Choroid plexus epithelial cell (primary cell): ENCODE data around the gene PBX4.

Source experiments
- DNase-seq: peaks from one replicate; pipeline ENCODE4 v3.0.0-alpha.2; 2010; ENCODE audit warnings: low read depth
- H3K4me3 ChIP-seq: 2 replicates; pipeline ENCODE4 v1.5.1; 2011; ENCODE audit warnings: low read depth, mild to moderate bottlenecking, control low read depth, low read length, moderate library complexity
- TF ChIP-seq, protein P1 (sequence below): conservative IDR thresholded peaks from 2 replicates; pipeline ENCODE4 v1.5.1; 2011; ENCODE audit warnings: low read depth, mild to moderate bottlenecking, control low read depth, inconsistent platforms, low read length, moderate library complexity

PBX4 gene

DNA sequence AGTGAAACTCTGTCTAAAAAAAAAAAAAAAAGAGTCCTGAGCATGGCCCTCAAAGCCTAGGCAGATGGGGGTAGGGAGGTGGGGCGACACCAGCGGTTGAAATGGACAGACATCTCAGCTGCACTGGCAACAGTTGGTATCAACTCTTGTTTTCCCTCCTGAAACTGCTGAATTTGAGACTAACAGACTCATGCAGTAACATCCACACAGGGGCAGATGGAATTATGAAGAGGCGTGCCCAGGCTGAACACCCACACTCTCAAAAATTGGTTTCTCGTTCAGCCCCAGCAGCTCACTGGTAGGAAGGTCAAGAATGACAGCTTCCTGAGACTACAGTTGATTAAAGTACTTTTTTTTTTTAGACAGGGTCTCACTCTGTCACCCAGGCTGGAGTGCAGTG, 24.1 kb downstream of the PBX4 start:
- TF ChIP-seq, protein P1, sequence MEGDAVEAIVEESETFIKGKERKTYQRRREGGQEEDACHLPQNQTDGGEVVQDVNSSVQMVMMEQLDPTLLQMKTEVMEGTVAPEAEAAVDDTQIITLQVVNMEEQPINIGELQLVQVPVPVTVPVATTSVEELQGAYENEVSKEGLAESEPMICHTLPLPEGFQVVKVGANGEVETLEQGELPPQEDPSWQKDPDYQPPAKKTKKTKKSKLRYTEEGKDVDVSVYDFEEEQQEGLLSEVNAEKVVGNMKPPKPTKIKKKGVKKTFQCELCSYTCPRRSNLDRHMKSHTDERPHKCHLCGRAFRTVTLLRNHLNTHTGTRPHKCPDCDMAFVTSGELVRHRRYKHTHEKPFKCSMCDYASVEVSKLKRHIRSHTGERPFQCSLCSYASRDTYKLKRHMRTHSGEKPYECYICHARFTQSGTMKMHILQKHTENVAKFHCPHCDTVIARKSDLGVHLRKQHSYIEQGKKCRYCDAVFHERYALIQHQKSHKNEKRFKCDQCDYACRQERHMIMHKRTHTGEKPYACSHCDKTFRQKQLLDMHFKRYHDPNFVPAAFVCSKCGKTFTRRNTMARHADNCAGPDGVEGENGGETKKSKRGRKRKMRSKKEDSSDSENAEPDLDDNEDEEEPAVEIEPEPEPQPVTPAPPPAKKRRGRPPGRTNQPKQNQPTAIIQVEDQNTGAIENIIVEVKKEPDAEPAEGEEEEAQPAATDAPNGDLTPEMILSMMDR, result no peak
- H3K4me3 ChIP-seq, result no peak overlapping the region

DNA sequence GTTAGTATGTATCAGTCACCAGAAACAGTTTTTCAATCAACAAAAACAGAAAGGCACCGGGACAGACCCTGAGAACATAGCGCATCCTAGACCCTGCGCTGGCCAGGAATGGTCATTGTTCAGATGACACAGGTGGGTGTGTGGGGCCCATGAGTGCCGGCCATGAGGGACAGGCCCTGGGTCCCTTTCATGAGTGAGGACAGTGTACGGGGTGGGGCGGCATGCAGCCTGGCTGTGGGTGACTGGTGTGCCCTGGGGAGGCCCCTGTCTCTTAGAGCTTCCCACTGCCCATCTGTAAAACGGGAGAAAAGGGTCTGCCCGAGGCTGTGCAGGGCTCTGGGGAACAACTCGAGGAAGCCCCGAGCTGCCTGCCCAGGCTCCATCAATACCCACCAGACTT, 25.8 kb downstream of the PBX4 start:
- H3K4me3 ChIP-seq, result no peak overlapping the region
- no peak for DNase-seq
- TF ChIP-seq, protein P1, result no peak

More for the DNA sequence above, 24.1 kb downstream of the PBX4 start:
- peak; percentile 17 for DNase-seq

DNA sequence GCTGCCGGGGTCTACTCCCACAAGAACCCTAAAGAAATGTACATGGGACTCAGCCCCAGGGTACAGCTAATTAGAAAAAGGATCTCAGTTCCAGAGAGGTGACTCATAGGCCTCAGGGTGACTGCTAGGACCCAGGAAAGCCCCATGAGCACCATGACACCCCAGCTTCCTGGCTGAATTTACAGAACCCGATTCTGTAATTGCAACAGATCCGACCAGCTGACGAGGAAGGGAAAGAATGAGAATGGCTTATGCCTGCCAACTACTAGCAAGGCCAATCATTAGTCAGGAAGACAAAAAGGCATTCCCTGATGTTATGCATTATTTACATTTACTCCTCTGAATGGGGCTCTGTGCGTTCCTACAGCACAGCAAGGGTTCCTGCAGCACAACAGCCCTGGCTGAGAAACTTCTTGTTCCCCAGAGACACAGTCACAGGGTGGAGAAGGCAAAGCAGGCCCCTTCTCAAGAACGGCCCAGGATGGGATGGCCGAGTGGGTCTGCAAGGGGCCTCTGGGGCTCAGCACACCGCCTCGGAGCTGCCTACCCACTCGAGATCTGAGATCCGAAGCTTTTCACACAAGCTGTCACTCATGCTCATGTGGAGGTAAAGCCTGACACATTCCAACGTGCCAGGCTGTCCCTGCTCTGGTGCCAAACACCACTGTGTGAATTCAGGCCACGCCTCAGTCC, 27.2 kb downstream of the PBX4 start:
- H3K4me3 ChIP-seq, result no peak overlapping the region
- TF ChIP-seq, protein P1, result no peak
- peak; percentile 99 for DNase-seq

DNA sequence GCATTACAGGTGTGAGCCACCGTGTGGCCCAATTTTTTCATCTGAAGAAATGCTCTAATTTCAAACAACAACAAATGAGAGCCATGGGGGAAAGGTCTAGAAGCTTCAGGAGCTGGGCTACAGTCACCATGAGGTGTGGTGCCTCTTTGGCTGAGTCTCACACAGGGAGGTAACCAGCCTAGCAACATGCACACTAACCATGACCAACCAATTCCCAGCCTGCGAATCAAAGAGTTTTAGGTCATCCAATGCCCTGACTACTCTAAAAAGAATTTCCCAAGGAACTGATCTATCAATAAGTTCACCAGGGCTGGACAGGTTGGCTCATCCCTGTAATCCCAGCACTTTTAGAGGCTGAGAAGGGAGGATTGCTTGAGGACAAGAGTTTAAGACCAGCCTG, 29.9 kb downstream of the PBX4 start:
- no peak overlapping the region for H3K4me3 ChIP-seq
- DNase-seq, result no peak
- TF ChIP-seq, protein P1, result no peak

DNA sequence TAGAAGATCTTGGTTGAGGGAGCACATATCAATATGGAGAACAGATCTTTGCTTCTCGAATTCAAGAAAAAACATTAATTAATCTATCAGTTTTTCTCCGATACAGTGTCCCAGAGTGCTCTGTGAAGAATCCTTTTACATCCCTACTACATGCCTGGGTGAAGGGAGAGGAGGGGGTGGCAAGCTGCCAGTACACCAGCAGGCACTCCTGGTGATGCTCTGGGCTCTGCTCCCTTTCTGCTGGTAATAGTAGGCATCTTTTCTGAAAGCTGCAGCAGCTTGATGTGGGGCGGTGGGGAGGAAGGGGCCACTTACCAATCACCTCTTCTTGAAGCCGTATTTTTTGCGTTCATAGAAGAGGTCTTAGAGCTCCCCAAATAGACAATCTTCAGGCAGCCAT, 30.7 kb downstream of the PBX4 start:
- TF ChIP-seq, protein P1, result no peak
- no peak overlapping the region for H3K4me3 ChIP-seq
- DNase-seq, result no peak

DNA sequence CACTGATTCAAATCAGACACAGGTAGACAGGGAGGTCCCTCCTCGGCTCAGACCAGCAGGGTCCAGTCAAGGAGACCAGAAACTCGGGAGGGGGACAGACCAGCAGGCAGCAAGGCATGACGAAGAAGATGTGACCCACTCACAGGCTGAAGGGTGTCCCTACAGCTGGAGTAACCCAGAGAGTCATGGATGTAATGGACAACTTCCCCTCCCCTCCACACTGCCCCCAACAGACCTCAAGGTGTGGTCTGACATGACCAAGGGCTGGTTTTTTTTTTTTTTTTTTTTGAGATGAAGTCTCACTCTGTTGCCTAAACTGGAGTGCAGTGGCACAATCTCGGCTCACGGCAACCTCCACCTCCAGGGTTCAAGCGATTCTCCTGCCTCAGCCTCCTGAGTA, 34.1 kb downstream of the PBX4 start:
- TF ChIP-seq, protein P1, result no peak
- no peak overlapping the region for H3K4me3 ChIP-seq

DNA sequence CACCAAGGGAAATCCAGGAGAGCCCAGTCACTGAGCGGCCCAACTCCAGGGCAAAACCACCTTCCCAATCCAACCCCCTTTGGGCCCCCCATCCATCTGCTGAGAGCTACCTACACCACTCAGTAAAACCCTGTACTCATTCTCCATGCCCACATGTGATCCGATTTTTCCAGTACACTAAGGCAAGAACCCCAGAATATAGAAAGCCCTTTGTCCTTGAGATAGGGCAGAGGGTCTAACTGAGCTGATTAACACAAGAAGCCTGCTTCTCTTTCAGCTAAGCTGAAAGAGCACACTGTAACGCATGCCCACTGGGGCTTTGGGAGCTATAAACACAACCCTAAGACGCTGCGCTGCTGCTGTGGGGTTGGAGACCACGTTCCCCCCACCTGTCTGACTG, 36.0 kb downstream of the PBX4 start:
- TF ChIP-seq, protein P1, result no peak
- DNase-seq, result no peak
- no peak overlapping the region for H3K4me3 ChIP-seq

More for the DNA sequence above, 34.1 kb downstream of the PBX4 start:
- no peak for DNase-seq
